Measurements from ENCODE around the gene RPL37.

- TF ChIP-seq CTCF (IDR thresholded peaks at IDR 0.05 in 4 of 5, conservative IDR thresholded peaks at IDR 0.05 in 1 of 5) (no peak), POLR2A (IDR thresholded peaks at IDR 0.05) (no peak)
Measured at GRCh38 chr5:40832345-40832744, 2.7 kb downstream of the RPL37 start.

Data from gastrocnemius medialis (tissue), 4 donors.